Heart right ventricle (tissue), 16 donors: Measurements from ENCODE around the gene STIP1. TPM values are rescaled to one million over a fixed set of nuclear protein-coding genes. Genes with fewer than 3 reads are reported as not detected.

Source experiments
- ATAC-seq, 8 donors: fragments of 200-7000 bp; cut with Tn5 transposase; one replicate each; pipeline ENCODE4 v1.9.1; 2020; ENCODE audit warnings: mild to moderate bottlenecking in 8 of 8, moderate library complexity in 8 of 8, moderate number of reproducible peaks in 1 of 8
- DNase-seq, 2 donors: peaks; one replicate each; pipeline ENCODE4 v3.0.0-alpha.2; 2020
- H3K27ac ChIP-seq, 10 donors: fragments of 200-600 bp; sonication (generic) in 2 of 10; one replicate each; pipeline versions ENCODE4 v1.5.0 to v1.8.0; 2020 to 2022; ENCODE audit warnings: mild to moderate bottlenecking in 3 of 10
- H3K27me3 ChIP-seq, 7 donors: fragments of 200-600 bp; one replicate each; pipeline ENCODE4 v1.8.0; 2021 to 2022; ENCODE audit warnings: mild to moderate bottlenecking in 2 of 7
- H3K36me3 ChIP-seq, 9 donors: fragments of 200-600 bp; sonication (generic) in 1 of 9; one replicate each; pipeline versions ENCODE4 v1.5.0 to v1.8.0; 2020 to 2022; ENCODE audit warnings: mild to moderate bottlenecking in 2 of 9
- H3K4me1 ChIP-seq, 9 donors: fragments of 200-600 bp; sonication (generic) in 1 of 9; one replicate each; pipeline versions ENCODE4 v1.5.0 to v1.8.0; 2020 to 2022; ENCODE audit warnings: mild to moderate bottlenecking in 4 of 9
- H3K4me3 ChIP-seq, 10 donors: fragments of 200-600 bp; sonication (generic) in 2 of 10; one replicate each; pipeline versions ENCODE4 v1.5.0 to v1.8.0; 2020 to 2022; ENCODE audit warnings: mild to moderate bottlenecking in 7 of 10, moderate library complexity in 2 of 10
- H3K9me3 ChIP-seq, 11 donors: fragments of 200-600 bp in 10 of 11; sonication (generic) in 2 of 11; one replicate each; pipeline versions ENCODE4 v1.5.0 to v1.8.0; 2013 to 2022; ENCODE audit warnings: mild to moderate bottlenecking in 2 of 11, control low read depth in 1 of 11, moderate library complexity in 1 of 11
- WGBS, 2 donors: extraction: QIAGEN DNeasy Blood & Tissue Kit; methylation state at CpG; one replicate each; pipeline ENCODE4 v1.1.7; 2013; ENCODE audit warnings: inconsistent platforms in 1 of 2; 5-methylcytosine and 5-hydroxymethylcytosine counted together
- intact Hi-C, 10 donors: fragments of 100-400 bp; cut with DNase I; formaldehyde crosslinking; loops; one replicate each; pipeline versions ENCODE4 v1.11.1 to v1.14.2; 2022
- polyA plus RNA-seq, 2 donors: library from polyadenylated mRNA; stranded (reverse); fragments of 200-250 nt; gene quantifications; one replicate each; pipeline ENCODE4 v1.2.3, GENCODE V29; 2013
- total RNA-seq, 10 donors: library from RNA; stranded (reverse); fragmentation: NEBNext Ultra II Directional in 3 of 10; extraction: Animal tissue kit (Norgen Biotek cat#: 25700) in 3 of 10; gene quantifications; one replicate each; pipeline versions ENCODE4 v1.2.1 to v1.2.4, GENCODE V29; 2021 to 2023
- TF ChIP-seq, protein P1 (sequence below), 9 donors: fragments of 200-600 bp; sonication (generic) in 2 of 9; IDR thresholded peaks; one replicate each; pipeline versions ENCODE4 v1.5.0 to v1.8.0; 2021 to 2022; ENCODE audit warnings: antibody characterized with exemption in 9 of 9, mild to moderate bottlenecking in 5 of 9, moderate library complexity in 1 of 9
- donor health status: Arrhythmogenic right ventricular cardiomyopathy.
- donor health status: ischemic (EF 13 %, LVEDD 7.1; RV severe dilation, severe dysfunction).
- donor health status: healthy with polysubstance abuse.
- donor health status: DM: no; HTN: yes; CAD: no.
- donor health status: DM: no; HTN: no; CAD: no.
- donor health status: ischemic (EF 25% LVEDD 6.9; RV normal size, moderate dysfunction).
- donor health status: ischemic (EF 25% LVEDD 5.7; RV mildly dilated, moderate dysfunction).
- donor health status: healthy.
- donor health status: DM: yes; HTN: yes; CAD: no.
- donor health status: Ischemic cardiomyopathy.
- donor health status: ischemic (EF 35%, LVEDD 5.7; RV mildly dilated, moderate dysfunction).
- donor health status: nonischemic (EF 11% LVEDD 7.7; RV severe dilation, severe dysfunction).
- donor health status: DM: yes; HTN: yes; CAD: no.
- donor health status: PGD.
- donor health status: ischemic (EF 29% LVEDD 5.4; RV normal size, mild dysfunction).
- donor health status: nonischemic (EF 23%, LVEDD 6.1; RV moderate dilation, normal function).

Gene STIP1
- total and polyA plus RNA-seq, 12 donors, result 55.3 to 144 (median 87.9) TPM

- no peaks in the 10 kb centered on the region for H3K9me3 ChIP-seq
- H3K4me1 ChIP-seq, result peaks cover 12 to 60% (median 41%) of the 10 kb centered on the region in 9 donors
- H3K27ac ChIP-seq, result peak overlapping the region; percentile 90 to 98 (median 94)
These were observed 737 bp upstream of the STIP1 start for GRCh38 chr11:64185175-64185692.

DNA sequence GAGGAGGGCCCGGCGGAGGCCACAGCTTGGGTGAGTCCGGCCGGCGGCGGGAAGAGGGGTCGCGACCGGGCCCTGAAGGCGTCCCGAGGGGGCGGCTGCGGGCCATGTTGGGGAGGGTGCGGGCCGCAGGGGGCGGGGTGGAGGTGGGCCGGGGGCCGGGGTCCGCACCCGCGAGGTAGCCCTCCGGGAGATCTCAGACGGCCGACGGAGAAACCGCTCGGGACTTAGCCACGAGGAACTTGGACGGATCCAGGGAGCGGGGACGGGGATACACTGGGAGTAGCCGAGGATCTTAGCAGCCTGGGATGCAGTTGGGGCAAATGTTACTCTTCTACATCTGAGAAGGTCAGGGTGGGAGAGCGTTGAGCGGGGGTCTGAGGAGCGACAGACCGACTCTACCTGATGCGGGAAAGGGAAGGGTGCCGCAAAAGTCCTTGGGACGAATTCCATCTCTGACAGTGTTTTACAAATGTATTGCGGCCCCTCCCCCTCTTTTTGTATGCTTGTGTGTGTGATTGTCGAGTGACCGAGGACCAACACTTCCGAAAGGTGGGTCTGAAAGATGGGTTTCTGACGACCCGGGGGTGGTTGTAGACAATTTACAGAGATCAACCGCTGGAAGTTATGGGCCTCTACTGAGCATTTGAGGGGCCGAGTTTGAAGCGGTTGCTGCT, 658 bp downstream of the STIP1 start:
- H3K27ac ChIP-seq, result peak overlapping the region in 5 of 10 donors; percentile 19 to 89 (median 83)
- DNase-seq, result no peak
- intact Hi-C loops, result loop anchor here in 1 of 10 donors (5.0 kb wide), 1 partner anchor 41 kb away; the partner anchor contains the start of genes NUDT22 and TRPT1
- H3K27me3 ChIP-seq, result no peaks in the 10 kb centered on the region
- no peaks in the 10 kb centered on the region for H3K9me3 ChIP-seq
- peaks cover 12 to 47% (median 28%) of the 10 kb centered on the region in 9 donors for H3K4me1 ChIP-seq
- TF ChIP-seq, protein P1, sequence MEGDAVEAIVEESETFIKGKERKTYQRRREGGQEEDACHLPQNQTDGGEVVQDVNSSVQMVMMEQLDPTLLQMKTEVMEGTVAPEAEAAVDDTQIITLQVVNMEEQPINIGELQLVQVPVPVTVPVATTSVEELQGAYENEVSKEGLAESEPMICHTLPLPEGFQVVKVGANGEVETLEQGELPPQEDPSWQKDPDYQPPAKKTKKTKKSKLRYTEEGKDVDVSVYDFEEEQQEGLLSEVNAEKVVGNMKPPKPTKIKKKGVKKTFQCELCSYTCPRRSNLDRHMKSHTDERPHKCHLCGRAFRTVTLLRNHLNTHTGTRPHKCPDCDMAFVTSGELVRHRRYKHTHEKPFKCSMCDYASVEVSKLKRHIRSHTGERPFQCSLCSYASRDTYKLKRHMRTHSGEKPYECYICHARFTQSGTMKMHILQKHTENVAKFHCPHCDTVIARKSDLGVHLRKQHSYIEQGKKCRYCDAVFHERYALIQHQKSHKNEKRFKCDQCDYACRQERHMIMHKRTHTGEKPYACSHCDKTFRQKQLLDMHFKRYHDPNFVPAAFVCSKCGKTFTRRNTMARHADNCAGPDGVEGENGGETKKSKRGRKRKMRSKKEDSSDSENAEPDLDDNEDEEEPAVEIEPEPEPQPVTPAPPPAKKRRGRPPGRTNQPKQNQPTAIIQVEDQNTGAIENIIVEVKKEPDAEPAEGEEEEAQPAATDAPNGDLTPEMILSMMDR (IDR thresholded peaks at IDR 0.05), result no peak
- H3K36me3 ChIP-seq, result peaks cover 0 to 31% (median 0%) of the 10 kb centered on the region in 9 donors
- H3K4me3 ChIP-seq, result no peak overlapping the region
- no peak for ATAC-seq
- 1% methylated on average over 44 to 48 of the region's 48 CpGs for WGBS, 2 donors

More at GRCh38 chr11:64185175-64185692, 737 bp upstream of the STIP1 start:
- intact Hi-C loops, result loop anchor here in 2 of 10 donors (2.0 to 5.0 kb wide), 2 partner anchors 42 kb away; partner anchors contain the start of genes NUDT22 (in 2 of the 2) and TRPT1 (in 2 of the 2)
- H3K4me3 ChIP-seq, result peak overlapping the region in 9 of 10 donors; percentile 32 to 89 (median 66)
- DNase-seq, result peak; percentile 87 to 89
- ATAC-seq, result peak; percentile 48 to 73 (median 60)
- 0 to 1% methylated on average over 52 of the region's 52 CpGs for WGBS, 2 donors
- no peaks in the 10 kb centered on the region for H3K27me3 ChIP-seq
- H3K36me3 ChIP-seq, result peaks cover 0 to 19% (median 0%) of the 10 kb centered on the region in 9 donors
- TF ChIP-seq, protein P1 (IDR thresholded peaks at IDR 0.05), result peak; percentile 19 to 73 (median 39)

- WGBS, 2 donors, result 93 to 94% methylated on average over 5 of the region's 5 CpGs
- no peak for DNase-seq
- Histone ChIP-seq H3K4me1 (peaks cover 0 to 12% (median 0%) of the 10 kb centered on the region in 9 donors), H3K9me3 (no peaks in the 10 kb centered on the region), H3K4me3 (no peak overlapping the region), H3K36me3 (peaks cover 3 to 89% (median 46%) of the 10 kb centered on the region in 9 donors), H3K27ac (no peak overlapping the region), H3K27me3 (no peaks in the 10 kb centered on the region)
- intact Hi-C loops, result no loop called here
- no peak for ATAC-seq
- TF ChIP-seq, protein P1 (IDR thresholded peaks at IDR 0.05), result no peak
These were observed 6.5 kb downstream of the STIP1 start for GRCh38 chr11:64192434-64192833.

- intact Hi-C loops, result no loop called here
- Histone ChIP-seq H3K36me3 (peaks cover 8 to 100% (median 82%) of the 10 kb centered on the region in 9 donors), H3K27ac (no peak overlapping the region), H3K9me3 (no peaks in the 10 kb centered on the region), H3K4me3 (no peak overlapping the region), H3K4me1 (peaks cover 0 to under 1% (median 0%) of the 10 kb centered on the region in 9 donors), H3K27me3 (no peaks in the 10 kb centered on the region)
- no peak for ATAC-seq
- TF ChIP-seq, protein P1 (IDR thresholded peaks at IDR 0.05), result no peak
- no peak for DNase-seq
- 79 to 82% methylated on average over 9 of the region's 9 CpGs for WGBS, 2 donors
These were observed 10.7 kb downstream of the STIP1 start for GRCh38 chr11:64196626-64197025.
